Measurements from ENCODE around the gene PPIAL4G. TPM values are rescaled to one million over a fixed set of nuclear protein-coding genes. Genes with fewer than 3 reads are reported as not detected.
"Not testable (repeated sequence)": the region's sequence is repeated elsewhere in the genome, so short reads cannot be mapped to it uniquely, and the experiment has no call there.

PPIAL4G gene
- total RNA-seq, 4 donors from 2014 or later = not detected

DNA sequence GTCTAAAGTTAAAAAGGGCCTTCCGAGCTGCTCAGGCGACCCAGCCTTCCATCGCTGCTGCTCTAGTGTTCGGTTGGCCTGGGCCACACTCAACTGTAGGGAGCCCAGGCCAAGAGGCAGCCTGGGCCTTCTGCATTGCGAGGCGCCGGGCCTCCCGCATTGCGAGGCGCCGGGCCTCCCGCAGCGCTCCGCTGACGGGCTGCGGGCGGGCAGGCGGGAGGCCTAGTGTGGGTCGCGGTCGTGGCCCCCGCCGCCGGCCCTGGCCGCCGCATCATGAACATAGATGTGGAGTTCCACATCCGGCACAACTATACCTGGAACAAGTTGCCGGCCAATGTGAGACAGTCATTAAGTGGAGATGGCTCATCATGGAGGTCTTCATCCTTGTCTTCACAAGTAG, 48.3 kb downstream of the PPIAL4G start:
- no peak for ATAC-seq

DNA sequence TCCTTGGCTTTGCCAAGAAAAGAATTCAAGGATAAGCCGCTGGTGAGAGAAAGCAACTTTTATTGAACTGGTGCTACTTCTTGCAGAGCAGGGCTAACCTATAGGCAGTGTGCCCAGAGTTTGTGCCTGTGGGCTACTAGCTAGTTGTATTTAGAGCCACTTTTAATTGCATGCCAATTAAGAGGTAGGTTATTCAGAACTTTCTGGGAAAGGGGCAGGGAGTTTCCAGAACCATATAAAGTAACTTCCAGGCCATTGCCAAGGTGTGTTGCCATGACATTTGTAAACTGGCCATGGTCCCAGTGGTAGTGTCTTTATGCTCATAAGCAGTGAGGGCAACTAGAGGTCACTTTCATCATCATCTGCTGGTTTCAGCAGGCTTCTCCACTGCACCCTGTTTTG, 50.2 kb downstream of the PPIAL4G start:
- H3K27me3 ChIP-seq; H3K4me1 ChIP-seq; H3K27ac ChIP-seq; H3K9me3 ChIP-seq; H3K4me3 ChIP-seq; ATAC-seq; intact Hi-C loops (cut with DNase I; ENCODE audit: low total_unique reads); H3K36me3 ChIP-seq; in situ Hi-C loops (cut with MboI; ENCODE audit: low sequenced_read_pairs in 4 of 4); DNase-seq: not testable (repeated sequence)

More for the DNA sequence above, 48.3 kb downstream of the PPIAL4G start:
- Histone ChIP-seq H3K27ac (no peak overlapping the region), H3K9me3 (no peaks in the 10 kb centered on the region), H3K27me3 (no peaks in the 10 kb centered on the region), H3K36me3 (no peaks in the 10 kb centered on the region), H3K4me3 (no peak overlapping the region), H3K4me1 (no peaks in the 10 kb centered on the region)
- intact Hi-C loops (cut with DNase I; ENCODE audit: low total_unique reads) (no loop called here), in situ Hi-C loops (cut with MboI; ENCODE audit: low sequenced_read_pairs in 4 of 4) (no loop called here)
- no peak for TF ChIP-seq POLR2A (IDR thresholded peaks at IDR 0.05)
- TF ChIP-seq, protein P1, sequence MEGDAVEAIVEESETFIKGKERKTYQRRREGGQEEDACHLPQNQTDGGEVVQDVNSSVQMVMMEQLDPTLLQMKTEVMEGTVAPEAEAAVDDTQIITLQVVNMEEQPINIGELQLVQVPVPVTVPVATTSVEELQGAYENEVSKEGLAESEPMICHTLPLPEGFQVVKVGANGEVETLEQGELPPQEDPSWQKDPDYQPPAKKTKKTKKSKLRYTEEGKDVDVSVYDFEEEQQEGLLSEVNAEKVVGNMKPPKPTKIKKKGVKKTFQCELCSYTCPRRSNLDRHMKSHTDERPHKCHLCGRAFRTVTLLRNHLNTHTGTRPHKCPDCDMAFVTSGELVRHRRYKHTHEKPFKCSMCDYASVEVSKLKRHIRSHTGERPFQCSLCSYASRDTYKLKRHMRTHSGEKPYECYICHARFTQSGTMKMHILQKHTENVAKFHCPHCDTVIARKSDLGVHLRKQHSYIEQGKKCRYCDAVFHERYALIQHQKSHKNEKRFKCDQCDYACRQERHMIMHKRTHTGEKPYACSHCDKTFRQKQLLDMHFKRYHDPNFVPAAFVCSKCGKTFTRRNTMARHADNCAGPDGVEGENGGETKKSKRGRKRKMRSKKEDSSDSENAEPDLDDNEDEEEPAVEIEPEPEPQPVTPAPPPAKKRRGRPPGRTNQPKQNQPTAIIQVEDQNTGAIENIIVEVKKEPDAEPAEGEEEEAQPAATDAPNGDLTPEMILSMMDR (IDR thresholded peaks at IDR 0.05 in 4 of 5, conservative IDR thresholded peaks at IDR 0.05 in 1 of 5) = no peak
- no peak for DNase-seq

Other genes with a start within 250 kb of the PPIAL4G start
- gene NBPF14, start 112.7 kb upstream of the PPIAL4G start, total RNA-seq = 10 to 100 TPM in 2 of 4 donors, 1 to 10 TPM in 2; 6.9 to 25.3 (median 10.1) TPM

Measured in gastrocnemius medialis (tissue), 4 donors.